Hepatocyte (in vitro differentiated cells): ENCODE measurements around the gene C11orf54. TPM values are rescaled to one million over a fixed set of nuclear protein-coding genes. Genes with fewer than 3 reads are reported as not detected.
"Not testable (repeated sequence)": the region's sequence is repeated elsewhere in the genome, so short reads cannot be mapped to it uniquely, and the experiment has no call there.

ENCODE experiments used
- DNase-seq: peaks from one replicate; pipeline ENCODE4 v3.0.0-alpha.2; 2016; ENCODE audit warnings: low spot score
- H2AFZ ChIP-seq: fragments of 200-600 bp; sonication (generic); 2 replicates; pipeline ENCODE4 v1.6.0; 2016; ENCODE audit warnings: antibody characterized with exemption, mild to moderate bottlenecking
- H3K27ac ChIP-seq: fragments of 200-600 bp; sonication (generic); 2 replicates; pipeline ENCODE4 v1.5.1; 2016; ENCODE audit warnings: mild to moderate bottlenecking
- H3K27me3 ChIP-seq: fragments of 200-600 bp; sonication (generic); 2 replicates; pipeline ENCODE4 v1.6.1; 2016
- H3K36me3 ChIP-seq: fragments of 200-600 bp; sonication (generic); replicated peaks from 2 replicates; pipeline ENCODE4 v1.5.1; 2016; ENCODE audit warnings: low read depth; ENCODE audit not compliant: insufficient read depth
- H3K4me1 ChIP-seq: fragments of 200-600 bp; sonication (generic); 2 replicates; pipeline ENCODE4 v1.5.1; 2016; ENCODE audit warnings: mild to moderate bottlenecking, moderate library complexity; ENCODE audit not compliant: insufficient read depth
- H3K4me2 ChIP-seq: fragments of 200-600 bp; sonication (generic); 2 replicates; pipeline ENCODE4 v1.6.0; 2016
- H3K4me3 ChIP-seq: fragments of 200-600 bp; sonication (generic); 2 replicates; pipeline ENCODE4 v1.5.1; 2016; ENCODE audit warnings: mild to moderate bottlenecking
- H3K79me2 ChIP-seq: fragments of 200-600 bp; sonication (generic); 2 replicates; pipeline ENCODE4 v1.6.0; 2017; ENCODE audit warnings: mild to moderate bottlenecking
- H3K9me2 ChIP-seq: fragments of 200-600 bp; sonication (generic); replicated peaks from 2 replicates; pipeline ENCODE4 v1.6.0; 2017; ENCODE audit warnings: mild to moderate bottlenecking; ENCODE audit not compliant: insufficient read depth
- H3K9me3 ChIP-seq: fragments of 200-600 bp; sonication (generic); 2 replicates; pipeline ENCODE4 v1.5.1; 2016; ENCODE audit warnings: low read depth, mild to moderate bottlenecking
- H4K20me1 ChIP-seq: fragments of 200-600 bp; sonication (generic); 2 replicates; pipeline ENCODE4 v1.6.0; 2016; ENCODE audit warnings: mild to moderate bottlenecking; ENCODE audit not compliant: insufficient read depth, poor library complexity, severe bottlenecking
- CTCF ChIP-seq: fragments of 200-600 bp; sonication (generic); IDR thresholded peaks from 2 replicates; pipeline ENCODE4 v1.5.1; 2016; ENCODE audit warnings: antibody characterized with exemption, mild to moderate bottlenecking; ENCODE audit not compliant: poor library complexity
- EZH2 ChIP-seq: fragments of 200-600 bp; sonication (generic); IDR thresholded peaks from 2 replicates; pipeline ENCODE4 v1.6.1; 2016; ENCODE audit warnings: antibody characterized with exemption, mild to moderate bottlenecking, borderline replicate concordance
- EZH2phosphoT487 ChIP-seq: fragments of 200-600 bp; sonication (generic); IDR thresholded peaks from one replicate; pipeline ENCODE4 v1.6.1; 2018; ENCODE audit warnings: antibody characterized with exemption, mild to moderate bottlenecking, low read depth, moderate library complexity; ENCODE audit not compliant: unreplicated experiment, severe bottlenecking
- WGBS: methylation state at CpG from one replicate; pipeline ENCODE4 v1.1.6; 2016; ENCODE audit warnings: low lambda C conversion rate; ENCODE audit errors: missing lambda C conversion rate; 5-methylcytosine and 5-hydroxymethylcytosine counted together
- polyA plus RNA-seq: library from polyadenylated mRNA; unstranded; fragments of >200 nt; fragmentation: Nextera tagmentation; extraction: Ambion mirVana; gene quantifications from 2 replicates; pipeline ENCODE4 v1.2.1, GENCODE V29; 2016
- total RNA-seq: library from RNA; depleted of rRNA; stranded (reverse); fragments of >200 nt; gene quantifications from 2 replicates; pipeline ENCODE4 v1.2.3, GENCODE V29; 2014

The C11orf54 gene
- total and polyA plus RNA-seq, 2 experiments from 2014 or later = 31.1 to 75.6 TPM

DNA sequence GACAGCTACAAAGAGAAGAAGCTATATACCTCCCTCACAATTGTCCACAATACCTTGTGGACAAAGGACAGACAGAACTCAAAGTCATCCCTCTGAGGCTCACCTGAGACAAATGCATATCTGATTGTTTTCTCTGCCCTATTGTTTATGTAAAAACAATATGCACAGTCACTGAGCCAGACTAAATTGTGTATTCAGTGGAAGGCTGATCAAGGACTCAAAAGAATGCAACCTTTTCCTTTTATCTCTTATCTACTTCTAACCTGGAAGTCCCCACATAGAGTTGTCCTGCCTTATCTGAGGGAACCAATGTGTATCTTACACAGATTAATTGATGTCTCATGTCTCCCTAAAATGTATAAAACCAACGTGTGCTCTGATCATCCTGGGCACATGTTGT, 28.7 kb downstream of the C11orf54 start:
- Histone ChIP-seq H3K27me3 (no peaks in the 10 kb centered on the region), H4K20me1 (no peaks in the 10 kb centered on the region), H3K9me3 (no peaks in the 10 kb centered on the region), H3K4me3 (no peak overlapping the region), H3K27ac (no peak overlapping the region), H3K79me2 (no peaks in the 10 kb centered on the region), H3K4me2 (no peak overlapping the region), H3K36me3 (no peaks in the 10 kb centered on the region), H3K4me1 (no peaks in the 10 kb centered on the region), H2AFZ (no peak overlapping the region), H3K9me2 (no peaks in the 10 kb centered on the region)
- TF ChIP-seq CTCF (no peak), EZH2 (no peak), EZH2phosphoT487 (no peak)
- no peak for DNase-seq
- WGBS = 24% methylated on average over 1 of the region's 1 CpG

DNA sequence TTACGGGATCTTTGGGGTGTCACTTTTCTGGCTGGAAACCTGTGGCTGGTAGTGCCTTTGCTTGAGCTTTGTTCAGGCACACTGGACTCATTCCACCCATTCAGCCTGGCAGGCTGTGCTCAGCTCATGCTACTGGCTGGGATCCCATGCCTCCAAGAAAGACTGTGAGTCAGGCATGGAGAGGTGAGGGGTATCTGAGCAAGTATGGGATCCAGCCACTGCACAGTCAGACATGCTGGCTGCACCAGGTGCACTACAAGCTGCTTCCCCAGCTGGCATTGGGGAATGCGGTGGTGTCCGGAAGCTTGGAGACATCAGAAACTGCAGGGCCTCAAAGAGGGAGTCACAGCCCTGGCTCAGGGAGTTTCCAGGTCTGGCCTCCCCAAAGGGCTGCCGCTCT, 30.7 kb downstream of the C11orf54 start:
- no peak overlapping the region for H3K4me3 ChIP-seq
- H3K4me2 ChIP-seq = no peak overlapping the region
- TF ChIP-seq EZH2 = no peak
- no peak for TF ChIP-seq CTCF
- no peak for TF ChIP-seq EZH2phosphoT487
- no peak overlapping the region for H2AFZ ChIP-seq
- H3K36me3 ChIP-seq = no peaks in the 10 kb centered on the region
- no peaks in the 10 kb centered on the region for H3K79me2 ChIP-seq
- no peaks in the 10 kb centered on the region for H3K9me2 ChIP-seq
- 94% methylated on average over 4 of the region's 4 CpGs for WGBS
- no peaks in the 10 kb centered on the region for H3K27me3 ChIP-seq
- H3K9me3 ChIP-seq = no peaks in the 10 kb centered on the region
- H3K4me1 ChIP-seq = no peaks in the 10 kb centered on the region
- H3K27ac ChIP-seq = no peak overlapping the region
- DNase-seq = no peak
- no peaks in the 10 kb centered on the region for H4K20me1 ChIP-seq

DNA sequence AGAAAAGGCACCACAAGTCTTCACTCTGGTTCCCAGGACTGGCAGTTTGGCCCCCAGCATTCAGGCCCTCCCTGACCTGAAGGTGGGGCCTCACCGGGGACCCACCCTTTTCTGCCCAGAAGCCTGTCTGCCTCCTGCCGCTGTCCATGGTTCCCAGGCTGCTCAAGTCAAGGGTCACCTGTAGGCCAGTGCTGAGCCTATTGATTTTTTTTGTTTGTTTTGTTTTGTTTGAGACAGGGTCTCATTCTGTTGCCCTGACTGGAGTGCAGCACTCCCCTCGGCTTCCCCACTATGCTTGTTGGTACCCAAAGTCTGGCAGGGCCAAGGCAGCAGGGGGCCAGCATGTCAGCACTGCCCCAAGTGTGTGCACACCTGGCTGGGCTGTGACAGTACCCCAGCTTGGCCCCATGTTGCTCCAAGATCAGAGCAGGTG, 31.6 kb downstream of the C11orf54 start:
- Histone ChIP-seq H2AFZ (no peak overlapping the region), H3K79me2 (no peaks in the 10 kb centered on the region), H3K27ac (no peak overlapping the region), H3K4me3 (no peak overlapping the region), H3K9me2 (no peaks in the 10 kb centered on the region), H3K4me2 (no peak overlapping the region), H3K27me3 (no peaks in the 10 kb centered on the region), H3K4me1 (no peaks in the 10 kb centered on the region), H3K9me3 (no peaks in the 10 kb centered on the region), H4K20me1 (no peaks in the 10 kb centered on the region), H3K36me3 (no peaks in the 10 kb centered on the region)
- 38% methylated on average over 3 of the region's 3 CpGs for WGBS
- no peak for TF ChIP-seq CTCF
- no peak for TF ChIP-seq EZH2phosphoT487
- no peak for TF ChIP-seq EZH2
- peak; percentile 16 for DNase-seq

DNA sequence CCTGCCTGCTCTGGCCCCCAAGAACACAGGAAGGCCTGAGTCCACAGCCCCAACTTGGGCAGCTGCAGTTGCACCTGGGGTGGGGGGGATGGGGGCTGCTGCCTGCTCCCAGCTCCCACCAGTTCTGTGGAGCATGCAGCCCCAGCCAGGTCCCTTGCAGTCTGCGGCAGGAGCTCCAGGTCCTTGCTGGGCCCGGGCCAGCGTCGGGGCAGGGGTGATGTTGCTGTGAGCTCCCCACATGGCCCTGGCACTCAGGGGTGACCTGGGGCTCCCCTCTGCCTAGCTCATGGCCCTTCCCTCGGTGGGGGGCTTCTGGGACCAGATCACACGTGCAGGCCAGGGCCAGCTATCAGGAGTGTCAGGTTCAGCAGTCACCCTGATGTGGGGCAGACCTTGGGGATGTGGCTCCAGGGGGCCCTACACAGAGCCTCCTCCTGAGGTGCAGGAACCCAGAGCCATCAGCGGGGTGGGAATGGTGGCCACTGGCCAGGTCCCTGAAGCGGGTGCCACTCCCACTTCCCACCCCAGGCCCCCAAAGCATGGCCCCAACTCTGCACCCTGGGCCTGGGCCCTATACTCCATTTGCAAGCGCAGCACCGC, 32.2 kb downstream of the C11orf54 start:
- Histone ChIP-seq H3K4me1 (no peaks in the 10 kb centered on the region), H3K36me3 (no peaks in the 10 kb centered on the region), H4K20me1 (no peaks in the 10 kb centered on the region), H3K79me2 (no peaks in the 10 kb centered on the region), H3K9me2 (no peaks in the 10 kb centered on the region), H3K9me3 (no peaks in the 10 kb centered on the region), H2AFZ (no peak overlapping the region), H3K4me3 (no peak overlapping the region), H3K4me2 (no peak overlapping the region), H3K27ac (no peak overlapping the region), H3K27me3 (no peaks in the 10 kb centered on the region)
- 95% methylated on average over 10 of the region's 10 CpGs for WGBS
- TF ChIP-seq EZH2phosphoT487 (no peak), EZH2 (no peak), CTCF (no peak)
- DNase-seq = no peak

- 98% methylated on average over 3 of the region's 3 CpGs for WGBS
- H3K36me3 ChIP-seq, H3K4me1 ChIP-seq, H3K9me3 ChIP-seq, DNase-seq, H2AFZ ChIP-seq, H3K27ac ChIP-seq, H3K79me2 ChIP-seq, H3K9me2 ChIP-seq, H3K4me3 ChIP-seq, H4K20me1 ChIP-seq, H3K27me3 ChIP-seq, H3K4me2 ChIP-seq: not testable (repeated sequence)
Measured at GRCh38 chr11:93774560-93774959, 33.1 kb downstream of the C11orf54 start.
